DLD1 (cell line): Measurements from ENCODE around the gene SLC51B.

Experiments
- in situ Hi-C: cut with HindIII; loops from 2 replicates; pipeline ENCODE4 v1.10.0; 2017; ENCODE audit warnings: low sequenced_read_pairs

SLC51B gene

DNA sequence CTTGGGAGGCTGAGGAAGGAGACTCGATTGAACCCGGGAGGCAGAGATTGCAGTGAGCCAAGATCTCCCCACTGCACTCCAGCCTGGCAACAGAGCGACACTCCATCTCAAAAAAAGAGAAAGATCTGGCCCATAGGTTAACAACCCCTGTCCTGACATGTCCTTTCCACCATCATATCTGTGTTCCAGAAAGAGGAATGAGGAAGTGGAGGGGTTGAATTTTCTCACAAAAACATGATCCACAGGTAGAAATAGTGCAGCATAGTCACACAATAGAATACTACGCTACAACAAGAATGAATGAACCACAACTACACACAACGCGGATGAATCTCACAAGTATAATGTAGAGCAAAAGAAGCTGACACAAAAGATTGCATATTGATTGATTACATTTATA lies 4.7 kb upstream of the SLC51B start:
- in situ Hi-C loops, result loop anchor here (5.0 kb wide), 1 partner anchor 37 kb away; the partner anchor contains the start of gene KBTBD13

DNA sequence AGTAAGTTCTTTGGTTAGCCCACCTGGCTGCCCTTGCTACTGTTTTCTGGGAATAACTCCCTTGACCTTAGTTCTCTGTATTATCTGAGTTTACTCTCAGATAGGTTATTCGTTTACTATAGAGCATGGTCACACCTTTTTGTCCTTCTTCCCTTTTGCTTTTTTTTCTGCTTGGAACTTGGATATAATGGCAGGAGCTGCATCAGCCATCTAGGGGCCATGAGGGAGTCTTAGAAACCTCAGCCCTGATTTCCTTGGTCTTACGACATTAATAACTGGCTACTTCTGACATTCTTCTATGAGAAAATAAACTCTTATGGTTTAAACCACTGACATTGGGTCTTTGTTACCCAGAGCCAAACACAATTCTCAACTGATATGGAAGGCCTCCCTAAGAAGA lies 3.4 kb upstream of the SLC51B start:
- in situ Hi-C loops, result loop anchor here (5.0 kb wide), 1 partner anchor 36 kb away; the partner anchor contains the start of gene KBTBD13

DNA sequence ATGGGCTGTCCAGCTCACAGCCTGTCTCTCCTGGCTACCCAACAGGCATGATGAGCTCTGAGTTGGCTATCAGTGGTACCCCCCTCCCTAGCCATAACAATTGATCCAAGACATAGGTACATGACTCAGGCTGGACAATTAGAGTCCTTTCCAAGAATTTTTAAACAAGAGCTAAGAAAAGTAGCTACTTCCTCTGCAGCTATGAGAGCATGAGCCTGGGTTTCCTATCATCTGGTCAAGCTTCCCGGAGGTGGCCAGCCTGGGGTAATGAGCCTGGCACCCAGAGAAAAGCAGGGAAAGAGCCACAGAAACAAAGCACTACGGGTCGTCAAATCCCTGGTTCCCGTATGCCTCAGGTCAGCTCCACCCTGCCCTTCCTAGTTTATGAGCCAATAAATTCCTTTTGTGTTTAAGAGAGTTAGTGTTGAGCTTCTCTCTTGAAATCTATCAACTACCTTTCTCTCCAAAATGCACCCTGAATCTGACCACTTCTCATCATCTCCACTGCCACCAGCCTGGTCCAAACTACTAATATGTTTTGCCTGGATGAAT lies 2.3 kb upstream of the SLC51B start:
- in situ Hi-C loops, result loop anchor here (5.0 kb wide), 1 partner anchor 34 kb away; the partner anchor contains the start of gene KBTBD13

GRCh38 chr15:65044218-65044617 lies 969 bp upstream of the SLC51B start:
- in situ Hi-C loops, result loop anchor here (5.0 kb wide), 1 partner anchor 33 kb away; the partner anchor contains the start of gene KBTBD13

- in situ Hi-C loops, result no loop called here
Observed at GRCh38 chr15:65048241-65048640, 3.1 kb downstream of the SLC51B start.

GRCh38 chr15:65049418-65049840 lies 4.2 kb downstream of the SLC51B start:
- in situ Hi-C loops, result no loop called here

DNA sequence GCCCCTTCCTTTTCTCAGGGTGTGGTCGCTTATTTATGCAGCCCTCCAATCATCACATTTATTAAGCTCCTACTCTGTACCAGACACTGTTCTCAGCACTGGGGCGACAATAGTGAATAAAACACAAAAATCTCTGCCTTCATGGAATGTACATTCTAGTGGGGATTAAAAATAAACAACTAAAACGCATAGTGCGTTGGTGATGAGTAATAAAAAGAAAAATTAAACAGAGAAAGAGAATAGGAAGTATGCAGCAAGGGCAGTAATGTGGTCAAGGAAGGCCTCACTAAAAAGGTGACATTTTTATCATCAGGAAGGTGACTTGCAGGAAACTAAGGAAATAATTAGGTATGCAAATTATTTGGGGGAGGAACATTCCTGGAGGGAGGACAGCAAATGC lies 5.1 kb downstream of the SLC51B start:
- in situ Hi-C loops, result no loop called here

GRCh38 chr15:65051266-65051665 lies 6.1 kb downstream of the SLC51B start:
- in situ Hi-C loops, result no loop called here

- in situ Hi-C loops, result no loop called here
Observed at GRCh38 chr15:65052956-65053355, 7.8 kb downstream of the SLC51B start.

GRCh38 chr15:65054333-65055200 lies 9.4 kb downstream of the SLC51B start:
- in situ Hi-C loops, result no loop called here

- in situ Hi-C loops, result no loop called here
Observed at GRCh38 chr15:65055201-65055870, 10.1 kb downstream of the SLC51B start.

DNA sequence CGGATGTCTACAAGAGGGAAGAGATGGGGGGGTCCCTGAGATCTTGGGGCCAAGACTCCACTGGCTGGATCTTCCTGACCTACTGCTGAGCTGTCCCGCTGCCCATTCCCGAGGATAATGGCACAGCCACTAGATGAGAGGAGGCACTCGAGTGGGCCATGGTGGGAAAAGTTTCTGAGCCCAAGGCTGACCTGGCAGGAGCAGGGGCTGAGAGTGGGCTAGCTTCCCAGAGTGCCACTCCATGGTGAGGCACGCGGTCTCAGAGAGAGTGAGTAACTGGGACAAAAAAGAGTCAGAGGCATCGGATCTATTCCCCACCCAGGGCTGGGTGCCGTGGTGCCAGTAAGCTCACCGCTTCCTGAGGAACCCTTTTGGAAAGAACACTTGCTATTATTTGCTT lies 10.9 kb downstream of the SLC51B start:
- in situ Hi-C loops, result no loop called here

- in situ Hi-C loops, result no loop called here
Observed at GRCh38 chr15:65056868-65057548, 11.8 kb downstream of the SLC51B start.

DNA sequence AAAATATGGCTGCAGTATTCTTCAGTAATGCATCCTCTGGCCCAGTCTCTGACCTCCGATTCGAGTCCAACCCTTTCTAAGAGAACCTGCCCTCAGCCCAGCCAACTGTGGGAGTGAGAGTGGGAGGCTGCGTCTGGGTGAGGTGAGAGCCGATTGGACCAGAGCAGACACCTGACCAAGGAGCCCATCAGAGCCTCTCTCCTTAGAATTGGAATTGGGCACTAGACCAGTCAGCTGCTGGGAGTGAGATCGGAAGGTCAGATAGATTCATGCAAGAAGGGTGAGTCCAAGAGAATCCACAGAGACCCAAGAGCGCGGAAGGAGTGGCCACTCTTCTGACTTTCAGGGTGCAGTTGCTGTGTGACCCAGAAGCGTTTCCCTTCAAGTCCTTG lies 12.4 kb downstream of the SLC51B start:
- in situ Hi-C loops, result no loop called here

GRCh38 chr15:65058394-65059368 lies 13.5 kb downstream of the SLC51B start:
- in situ Hi-C loops, result no loop called here

DNA sequence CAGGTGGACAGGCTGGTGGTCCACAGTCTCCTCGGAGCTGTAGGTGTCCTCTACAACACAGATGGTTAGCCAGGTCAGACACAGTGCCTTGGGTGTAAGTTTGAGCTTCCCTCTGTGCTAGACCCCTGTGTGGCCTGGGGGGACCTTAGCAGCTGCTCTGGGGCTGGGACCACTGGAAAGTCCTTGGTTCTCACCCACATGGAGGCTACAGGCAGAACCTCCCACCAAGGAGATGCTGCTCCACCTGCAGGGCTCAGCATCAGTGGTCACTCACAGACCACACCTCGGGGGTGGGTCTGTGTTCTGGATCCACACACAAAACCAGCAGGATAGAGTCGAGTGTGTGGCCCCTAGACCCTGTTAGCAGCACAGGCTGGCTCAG lies 14.2 kb downstream of the SLC51B start:
- in situ Hi-C loops, result no loop called here

GRCh38 chr15:65059931-65060596 lies 14.9 kb downstream of the SLC51B start:
- in situ Hi-C loops, result no loop called here

- in situ Hi-C loops, result no loop called here
Observed at GRCh38 chr15:65060641-65061397, 15.6 kb downstream of the SLC51B start.

GRCh38 chr15:65062061-65062460 lies 16.9 kb downstream of the SLC51B start:
- in situ Hi-C loops, result no loop called here
